ENCODE data around the gene ADRA2C. TPM values are rescaled to one million over a fixed set of nuclear protein-coding genes. Genes with fewer than 3 reads are reported as not detected.

Gene ADRA2C
- total and polyA plus RNA-seq, 12 donors = 2.8 to 8.8 (median 5.5) TPM

DNA sequence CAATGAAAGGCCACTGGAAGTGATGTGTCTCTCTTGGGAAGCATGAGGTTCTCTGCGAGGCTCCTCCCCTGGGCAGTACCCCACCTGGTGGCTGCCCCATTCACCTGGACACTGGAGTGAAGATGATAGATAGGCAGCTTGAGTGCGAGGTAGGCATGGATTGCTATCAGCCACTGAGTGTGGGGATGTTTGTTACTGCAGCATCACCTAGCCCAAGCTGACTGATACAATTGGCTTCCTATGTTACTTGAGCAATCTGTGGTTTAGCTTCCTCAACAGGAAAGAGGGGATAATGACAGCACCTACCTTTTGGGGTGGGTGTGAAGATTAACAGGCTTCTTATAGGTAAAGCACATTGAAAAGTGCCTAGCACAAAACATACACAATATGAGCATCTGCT lies 30.8 kb downstream of the ADRA2C start:
- no peak overlapping the region for H3K27ac ChIP-seq
- intact Hi-C loops (cut with DNase I) = no loop called here
- ATAC-seq (no peak), DNase-seq (no peak)
- no peaks in the 10 kb centered on the region for H3K36me3 ChIP-seq
- H3K4me3 ChIP-seq = no peak overlapping the region
- no peaks in the 10 kb centered on the region for H3K4me1 ChIP-seq
- no peak for TF ChIP-seq CTCF (IDR thresholded peaks at IDR 0.05)
- peaks cover 0 to 33% (median 17%) of the 10 kb centered on the region in 11 donors for H3K9me3 ChIP-seq
- WGBS, 2 donors = 94 to 96% methylated on average over 2 of the region's 2 CpGs
- H3K27me3 ChIP-seq = peaks cover 0 to 31% (median 14%) of the 10 kb centered on the region in 7 donors

GRCh38 chr4:3797831-3798790 lies 31.9 kb downstream of the ADRA2C start:
- ATAC-seq = peak in 1 of 8 donors; percentile 27
- Histone ChIP-seq H3K27ac (no peak overlapping the region), H3K9me3 (peaks cover 0 to 33% (median 17%) of the 10 kb centered on the region in 11 donors), H3K4me3 (no peak overlapping the region), H3K36me3 (no peaks in the 10 kb centered on the region), H3K27me3 (peaks cover 0 to 30% (median 23%) of the 10 kb centered on the region in 7 donors), H3K4me1 (no peaks in the 10 kb centered on the region)
- no peak for TF ChIP-seq CTCF (IDR thresholded peaks at IDR 0.05)
- DNase-seq = peak in 1 of 2 donors; percentile 3
- intact Hi-C loops (cut with DNase I) = no loop called here
- 81 to 83% methylated on average over 28 of the region's 28 CpGs for WGBS, 2 donors

DNA sequence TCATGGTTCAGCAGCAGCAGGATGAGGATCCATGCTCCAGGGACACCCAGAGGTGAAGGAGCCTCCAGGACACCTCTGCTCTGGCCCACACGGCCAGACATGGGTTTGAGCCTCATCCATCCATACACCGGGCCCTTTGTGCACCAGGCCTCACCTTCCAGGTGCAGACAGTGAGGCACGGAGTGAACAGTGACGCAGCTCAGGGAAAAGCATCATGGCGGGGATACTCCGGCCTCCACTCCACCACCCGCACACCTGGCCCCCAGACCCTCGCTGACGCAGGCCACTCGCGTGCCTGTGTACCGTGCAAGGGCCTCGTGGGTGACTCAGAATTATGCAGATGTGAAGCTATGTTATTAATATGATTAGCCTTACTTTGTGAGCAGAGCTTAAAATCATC lies 33.3 kb downstream of the ADRA2C start:
- Histone ChIP-seq H3K27me3 (peaks cover 0 to 42% (median 33%) of the 10 kb centered on the region in 7 donors), H3K27ac (no peak overlapping the region), H3K4me1 (no peaks in the 10 kb centered on the region), H3K36me3 (no peaks in the 10 kb centered on the region), H3K4me3 (no peak overlapping the region), H3K9me3 (peaks cover 0 to 28% (median 16%) of the 10 kb centered on the region in 11 donors)
- TF ChIP-seq CTCF (IDR thresholded peaks at IDR 0.05) = no peak
- WGBS, 2 donors = 82 to 87% methylated on average over 13 of the region's 13 CpGs
- ATAC-seq (no peak), DNase-seq (no peak)
- intact Hi-C loops (cut with DNase I) = no loop called here

- intact Hi-C loops (cut with DNase I) = no loop called here
- TF ChIP-seq CTCF (IDR thresholded peaks at IDR 0.05) = no peak
Observed at GRCh38 chr4:3800351-3800750, 34.2 kb downstream of the ADRA2C start.

More at GRCh38 chr4:3800351-3800750, 34.2 kb downstream of the ADRA2C start:
- no peak overlapping the region for H3K4me3 ChIP-seq
- DNase-seq (no peak), ATAC-seq (no peak)
- no peak overlapping the region for H3K27ac ChIP-seq
- no peaks in the 10 kb centered on the region for H3K36me3 ChIP-seq
- 71 to 73% methylated on average over 12 of the region's 12 CpGs for WGBS, 2 donors
- H3K27me3 ChIP-seq = peaks cover 0 to 47% (median 37%) of the 10 kb centered on the region in 7 donors
- peaks cover 0 to 20% (median 8%) of the 10 kb centered on the region in 11 donors for H3K9me3 ChIP-seq
- H3K4me1 ChIP-seq = no peaks in the 10 kb centered on the region
